ENCODE results near the gene KCNMB4. TPM values are rescaled to one million over a fixed set of nuclear protein-coding genes. Genes with fewer than 3 reads are reported as not detected.

Gene KCNMB4
- total and polyA plus RNA-seq, 2 of the 4 experiments (the other 2 are of a cell fraction): 0.90 to 1.1 TPM

DNA sequence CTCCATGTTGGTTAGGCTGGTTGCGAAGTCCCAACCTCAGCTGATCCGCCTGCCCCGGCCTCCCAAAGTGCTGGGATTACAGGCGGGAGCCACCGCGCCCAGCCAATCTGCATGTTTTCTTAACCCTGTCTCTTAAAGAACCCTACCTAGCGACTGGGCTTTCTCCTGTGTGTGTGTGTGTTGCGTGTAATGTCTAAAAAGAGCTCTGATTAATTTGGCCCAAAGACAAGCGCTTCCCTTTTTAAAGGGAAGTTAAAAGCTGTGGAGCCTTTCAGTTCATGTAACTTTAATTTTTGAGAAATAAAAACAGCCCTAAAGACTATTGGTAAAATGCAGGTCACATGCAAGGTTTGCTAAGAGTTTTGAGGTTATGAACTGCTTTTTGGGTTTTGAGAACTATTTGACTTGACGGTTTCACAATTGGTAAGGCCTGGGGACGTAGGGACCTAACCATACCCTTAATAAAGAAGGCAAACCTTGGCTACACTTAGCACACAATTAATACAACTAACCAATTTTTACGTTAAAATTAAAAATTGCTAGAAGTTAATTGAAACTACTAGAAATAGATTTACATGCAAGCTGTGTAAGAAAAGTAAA, 103.2 kb downstream of the KCNMB4 start:
- Histone ChIP-seq H2AK9ac (replicated peaks; ENCODE audit: low read depth, low read length, poor library complexity) (no peak overlapping the region), H4K91ac (ENCODE audit: insufficient read depth, low read depth, low read length) (no peak overlapping the region), H2BK20ac (ENCODE audit: low read depth, low read length) (no peak overlapping the region), H3K4me3 (ENCODE audit: insufficient read depth, low read depth, low read length) (no peak overlapping the region), H3K36me3 (ENCODE audit: control insufficient read depth, insufficient read depth, low read length) (no peaks in the 10 kb centered on the region), H2BK5ac (ENCODE audit: low read depth, low read length, poor library complexity, severe bottlenecking) (no peak overlapping the region), H4K8ac (ENCODE audit: low read depth in 2 of 2, low read length in 2 of 2) (no peak overlapping the region), H2AFZ (replicated peaks; ENCODE audit: low read length, poor library complexity) (no peak overlapping the region), H3K18ac (ENCODE audit: low read depth, low read length) (no peak overlapping the region), H3K9me3 (ENCODE audit: control insufficient read depth, insufficient read depth, low read length) (no peaks in the 10 kb centered on the region), H3K4me2 (ENCODE audit: low read depth, low read length) (no peak overlapping the region), H3K79me1 (ENCODE audit: low read depth in 1 of 2, low read length in 2 of 2) (no peaks in the 10 kb centered on the region), H2BK120ac (ENCODE audit: low read depth, low read length) (no peak overlapping the region), H2BK15ac (ENCODE audit: low read depth, low read length) (no peak overlapping the region), H4K5ac (ENCODE audit: low read depth, low read length) (no peak overlapping the region), H3K4me1 (ENCODE audit: control insufficient read depth, insufficient read depth, low read length) (no peaks in the 10 kb centered on the region), H3K27me3 (ENCODE audit: control insufficient read depth, insufficient read depth, low read length) (no peaks in the 10 kb centered on the region), H3K56ac (ENCODE audit: extremely low read depth, insufficient read depth, low read length) (no peak overlapping the region), H3K27ac (ENCODE audit: insufficient read depth, low read length) (no peak overlapping the region), H2AK5ac (ENCODE audit: low read depth, low read length) (no peak overlapping the region), H3K9ac (ENCODE audit: low read depth, low read length) (no peak overlapping the region), H3K9me1 (ENCODE audit: insufficient read depth, low read length) (no peaks in the 10 kb centered on the region), H3K14ac (replicated peaks; ENCODE audit: low read depth, low read length) (no peak overlapping the region), H3K23ac (ENCODE audit: low read depth, low read length) (no peak overlapping the region), H3K4ac (ENCODE audit: low read depth, low read length) (no peak overlapping the region), H4K20me1 (ENCODE audit: insufficient read depth, low read length) (no peaks in the 10 kb centered on the region)
- no peak for DNase-seq
- in situ Hi-C loops (cut with MboI; ENCODE audit: low sequenced_read_pairs): no loop called here
- BruUV-seq (replicated peaks): no TSS peak
- no peak for ATAC-seq (ENCODE audit: low read depth)
- no peak for TF ChIP-seq MAZ (IDR thresholded peaks at IDR 0.05; ENCODE audit: borderline replicate concordance, low read depth, low read length)
- no peak for TF ChIP-seq FOS (IDR thresholded peaks at IDR 0.05; ENCODE audit: low read depth, low read length)
- no peak for TF ChIP-seq RCOR1 (IDR thresholded peaks at IDR 0.05; ENCODE audit: insufficient replicate concordance, low read length)
- TF ChIP-seq CEBPB (IDR thresholded peaks at IDR 0.05; ENCODE audit: low read depth, low read length): no peak
- TF ChIP-seq CHD1 (IDR thresholded peaks at IDR 0.05; ENCODE audit: low read depth, low read length): no peak
- no peak for TF ChIP-seq BHLHE40 (IDR thresholded peaks at IDR 0.05; ENCODE audit: low read depth, low read length)
- intact Hi-C loops (cut with micrococcal nuclease): no loop called here
- POLR2A ChIA-PET (ENCODE audit: unreplicated experiment): no interaction called here
- CTCF ChIA-PET: no interaction called here
- no CpG with 5 or more reads among the region's 12 CpGs for WGBS, 2 experiments (ENCODE audit: extremely low coverage in 2 of 2, insufficient read length in 1 of 2)
- dilution Hi-C loops (cut with HindIII; ENCODE audit: low sequenced_read_pairs, unreplicated experiment): no loop called here
